Measurements from ENCODE around the gene SPDYE2B. TPM values are rescaled to one million over a fixed set of nuclear protein-coding genes. Genes with fewer than 3 reads are reported as not detected.
"Not testable (repeated sequence)": the region's sequence is repeated elsewhere in the genome, so short reads cannot be mapped to it uniquely, and the experiment has no call there.

SPDYE2B gene, protein sequence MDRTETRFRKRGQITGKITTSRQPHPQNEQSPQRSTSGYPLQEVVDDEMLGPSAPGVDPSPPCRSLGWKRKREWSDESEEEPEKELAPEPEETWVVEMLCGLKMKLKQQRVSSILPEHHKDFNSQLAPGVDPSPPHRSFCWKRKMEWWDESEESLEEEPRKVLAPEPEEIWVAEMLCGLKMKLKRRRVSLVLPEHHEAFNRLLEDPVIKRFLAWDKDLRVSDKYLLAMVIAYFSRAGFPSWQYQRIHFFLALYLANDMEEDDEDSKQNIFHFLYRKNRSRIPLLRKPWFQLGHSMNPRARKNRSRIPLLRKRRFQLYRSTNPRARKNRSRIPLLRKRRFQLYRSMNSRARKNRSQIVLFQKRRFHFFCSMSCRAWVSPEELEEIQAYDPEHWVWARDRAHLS
- polyA plus RNA-seq (ENCODE audit: insufficient read length in 4 of 4), result under 1 TPM; 0.32 to 0.79 (median 0.68) TPM

DNA sequence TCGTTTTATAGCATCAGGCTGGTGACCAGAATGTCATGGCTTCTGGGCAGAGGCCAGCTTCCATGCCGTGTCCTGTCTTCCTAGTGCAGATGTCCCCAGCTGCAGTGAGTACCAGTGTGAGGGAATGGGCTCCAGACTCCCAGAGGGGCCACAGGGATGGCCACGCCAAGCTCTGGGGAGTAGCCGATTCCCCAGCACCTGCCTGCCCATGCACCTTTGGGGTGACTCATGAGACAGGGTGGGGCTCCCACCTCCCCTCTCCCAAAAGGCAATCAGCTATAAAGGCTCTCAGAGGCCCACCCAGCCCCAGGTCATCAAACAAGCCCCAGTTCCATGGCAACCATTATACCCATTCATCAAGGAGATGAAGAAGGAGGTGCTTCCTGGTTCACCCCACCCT, at the start of gene SPDYE2B:
Gene SPDYE2B (plus strand): TSS at position 396 of the 400 bp plus-strand sequence. CDS start 2,030 bp downstream, outside the sequence.
- not testable (repeated sequence) for DNase-seq (ENCODE audit: low read depth in 4 of 4, low spot score in 3 of 4)

DNA sequence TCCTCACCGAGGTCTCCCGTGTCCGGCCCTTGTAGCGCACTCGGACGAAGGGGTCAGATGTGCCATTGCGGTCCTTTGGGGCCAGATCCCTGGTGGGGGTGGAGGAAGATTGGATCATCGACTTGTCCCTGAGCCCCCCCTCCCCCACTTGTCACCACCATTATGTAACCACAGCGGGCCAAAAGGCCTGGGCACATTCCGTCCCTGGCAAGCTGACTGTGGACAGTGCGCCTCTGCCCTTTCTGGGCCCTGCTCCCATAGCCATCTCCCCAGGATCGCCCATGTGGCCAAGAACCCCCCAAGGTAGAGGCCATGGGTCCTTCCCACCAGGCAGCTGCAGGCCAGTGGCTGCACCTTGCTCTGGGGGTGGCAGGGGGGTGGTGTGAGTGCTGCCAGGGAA, 47.8 kb upstream of the SPDYE2B start:
- DNase-seq (ENCODE audit: low read depth in 4 of 4, low spot score in 3 of 4), result not testable (repeated sequence)

DNA sequence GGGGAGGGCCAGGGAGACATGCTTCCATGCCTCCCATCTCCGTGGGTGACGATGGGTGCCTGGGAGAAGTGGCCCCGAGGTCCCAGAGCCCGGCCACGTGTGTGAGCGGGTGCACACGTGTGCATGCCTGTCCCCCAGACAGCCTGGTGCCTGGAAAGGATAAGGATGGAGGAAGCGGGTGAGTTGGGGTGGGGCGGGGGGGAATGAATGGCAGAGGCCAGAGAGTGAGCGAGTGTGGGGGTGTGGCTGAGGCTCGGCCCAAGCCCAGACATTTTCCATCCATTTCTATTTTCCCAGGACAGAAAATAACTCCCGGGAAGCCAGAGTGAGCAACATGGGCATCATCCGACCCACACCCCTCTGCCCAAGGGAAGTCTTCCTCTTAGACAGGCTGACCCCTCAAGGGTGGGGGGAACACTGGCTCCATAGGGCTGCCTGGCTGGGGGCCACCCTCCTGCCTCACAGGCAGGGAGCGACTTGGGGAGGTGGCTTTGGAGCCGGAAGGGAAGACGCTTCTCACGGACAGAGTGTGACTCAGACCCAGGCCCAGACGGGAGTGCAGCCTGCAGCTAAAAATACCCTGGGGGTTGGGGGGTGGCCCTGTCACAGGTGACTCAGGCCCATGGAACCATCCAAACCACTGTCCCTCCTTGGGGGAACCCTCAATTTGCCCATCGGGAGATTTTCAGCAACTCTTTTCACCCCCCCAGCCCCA, 45.5 kb upstream of the SPDYE2B start:
- not testable (repeated sequence) for DNase-seq (ENCODE audit: low read depth in 4 of 4, low spot score in 3 of 4)

DNA sequence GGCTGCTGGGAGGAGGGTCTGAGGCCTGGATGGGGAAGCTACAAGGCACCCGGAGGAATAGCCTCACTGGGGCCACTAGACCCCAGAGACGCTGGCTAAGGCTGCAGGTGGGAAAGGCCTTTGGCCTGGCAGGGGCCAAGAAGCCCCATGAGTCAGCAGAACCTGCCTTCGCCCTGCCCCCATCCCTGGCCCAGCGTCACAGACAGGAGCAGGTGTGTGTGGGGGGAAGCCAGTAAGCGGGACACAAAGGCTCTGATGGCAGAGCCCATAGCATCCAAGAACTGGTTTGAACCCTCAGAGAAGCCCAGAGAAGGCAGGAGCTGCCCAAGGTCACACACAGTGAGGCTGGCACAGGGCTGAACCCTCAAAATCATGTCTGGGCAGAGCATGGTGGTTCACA, 43.3 kb upstream of the SPDYE2B start:
- DNase-seq (ENCODE audit: low read depth in 4 of 4, low spot score in 3 of 4), result not testable (repeated sequence)

DNA sequence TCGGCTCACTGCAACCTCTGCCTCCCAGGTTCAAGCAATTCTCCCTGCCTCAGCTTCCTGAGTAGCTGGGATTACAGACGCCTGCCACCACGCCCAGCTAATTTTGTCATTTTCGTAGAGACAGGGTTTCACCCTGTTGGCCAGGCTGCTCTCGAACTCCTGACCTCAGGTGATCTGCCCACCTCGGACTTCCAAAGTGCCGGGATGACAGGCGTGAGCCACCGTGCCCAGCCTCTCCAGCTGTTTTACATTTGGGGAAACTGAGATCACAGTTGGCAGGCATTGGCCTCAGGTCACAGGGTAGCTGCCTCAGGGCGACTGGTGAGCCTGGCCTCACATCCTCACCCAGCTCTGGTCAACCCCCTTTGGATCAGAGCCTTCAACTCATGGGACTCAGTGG, 40.4 kb upstream of the SPDYE2B start:
- DNase-seq (ENCODE audit: low read depth in 4 of 4, low spot score in 3 of 4), result not testable (repeated sequence)

DNA sequence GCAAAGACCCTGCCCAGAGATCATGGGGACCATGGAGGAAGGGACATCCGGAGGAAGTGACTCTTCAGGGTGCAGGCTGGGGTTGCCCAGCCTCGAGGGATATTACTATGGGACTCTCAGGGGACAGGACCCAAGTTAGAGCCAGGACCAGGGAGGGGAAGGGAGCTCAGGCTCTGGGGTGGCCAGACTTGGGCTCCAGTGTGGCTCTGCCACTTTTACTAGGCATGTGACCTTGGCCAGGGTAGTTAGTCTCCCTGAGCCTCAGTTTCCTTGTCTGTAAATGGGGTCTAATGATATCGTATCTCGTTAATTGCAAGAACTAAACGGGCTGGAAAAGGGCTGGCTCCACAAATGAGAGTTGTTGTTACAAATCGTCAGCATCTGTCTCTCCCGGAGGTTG, 39.7 kb upstream of the SPDYE2B start:
- not testable (repeated sequence) for DNase-seq (ENCODE audit: low read depth in 4 of 4, low spot score in 3 of 4)

DNA sequence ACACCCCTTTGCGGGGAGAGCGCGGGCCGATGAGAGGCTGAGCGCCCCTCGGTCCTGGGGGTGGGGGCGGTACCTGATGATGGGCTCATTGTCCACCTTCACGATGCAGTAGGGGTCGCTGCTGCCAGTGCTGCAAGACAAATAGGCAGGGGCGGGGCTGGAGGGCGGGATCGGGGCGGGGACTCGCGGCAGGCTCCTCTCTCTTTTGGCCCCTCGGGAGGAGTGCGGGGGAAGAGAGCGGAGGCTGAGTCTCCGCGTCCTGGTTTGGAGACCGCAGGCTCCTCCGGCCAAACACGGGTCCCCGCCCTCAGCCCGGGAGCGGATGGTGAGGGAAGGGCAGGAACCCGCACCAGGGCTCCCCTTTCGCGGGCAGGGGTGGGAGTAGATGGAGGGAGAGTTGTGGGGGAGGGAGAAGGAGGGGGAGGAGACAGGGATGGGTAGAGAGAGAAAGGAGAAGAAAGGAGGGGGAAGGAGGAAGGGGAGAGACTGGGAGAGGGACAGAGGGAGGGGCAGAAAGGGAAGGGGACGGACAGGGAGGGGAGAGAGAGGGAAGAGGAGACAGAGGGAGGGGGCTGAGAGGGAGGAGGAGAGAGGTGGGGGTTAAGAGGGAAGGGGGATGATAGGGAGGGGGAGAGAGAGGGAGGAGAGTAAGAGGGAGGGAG, 39.0 kb upstream of the SPDYE2B start:
- not testable (repeated sequence) for DNase-seq (ENCODE audit: low read depth in 4 of 4, low spot score in 3 of 4)

DNA sequence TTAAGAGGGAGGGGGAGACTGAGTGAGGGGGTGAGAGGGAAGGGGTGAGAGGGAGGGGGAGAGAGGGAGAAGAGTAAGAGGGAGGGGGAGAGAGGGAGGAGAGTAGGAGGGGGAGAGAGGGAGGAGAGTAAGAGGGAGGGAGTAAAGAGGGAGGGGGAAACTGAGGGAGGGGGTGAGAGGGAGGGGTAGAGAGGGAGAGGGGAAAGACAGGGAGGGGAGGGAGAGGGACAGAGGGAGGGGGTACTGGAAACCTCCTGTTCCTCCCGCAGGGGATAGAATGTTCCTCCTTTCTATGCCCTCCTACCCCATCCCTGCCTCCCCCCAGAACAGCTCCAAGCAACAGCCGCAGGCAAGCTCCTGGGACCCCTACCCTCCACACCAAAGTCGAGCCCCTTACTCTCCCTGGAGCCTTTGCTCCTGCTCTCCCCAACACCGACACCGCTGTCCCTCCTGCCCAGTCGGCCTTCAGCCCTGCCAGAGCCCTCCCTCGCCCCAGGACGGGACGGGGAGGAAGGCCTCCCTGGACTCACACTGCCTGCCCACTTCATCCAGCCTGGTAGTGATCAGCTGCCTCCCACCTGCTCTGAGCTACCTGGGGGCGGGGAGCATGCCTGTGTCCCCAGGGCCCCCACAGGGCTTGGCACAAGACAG, 38.3 kb upstream of the SPDYE2B start:
- peak in 1 of 4 donors; percentile 18 for DNase-seq (ENCODE audit: low read depth in 4 of 4, low spot score in 3 of 4)

DNA sequence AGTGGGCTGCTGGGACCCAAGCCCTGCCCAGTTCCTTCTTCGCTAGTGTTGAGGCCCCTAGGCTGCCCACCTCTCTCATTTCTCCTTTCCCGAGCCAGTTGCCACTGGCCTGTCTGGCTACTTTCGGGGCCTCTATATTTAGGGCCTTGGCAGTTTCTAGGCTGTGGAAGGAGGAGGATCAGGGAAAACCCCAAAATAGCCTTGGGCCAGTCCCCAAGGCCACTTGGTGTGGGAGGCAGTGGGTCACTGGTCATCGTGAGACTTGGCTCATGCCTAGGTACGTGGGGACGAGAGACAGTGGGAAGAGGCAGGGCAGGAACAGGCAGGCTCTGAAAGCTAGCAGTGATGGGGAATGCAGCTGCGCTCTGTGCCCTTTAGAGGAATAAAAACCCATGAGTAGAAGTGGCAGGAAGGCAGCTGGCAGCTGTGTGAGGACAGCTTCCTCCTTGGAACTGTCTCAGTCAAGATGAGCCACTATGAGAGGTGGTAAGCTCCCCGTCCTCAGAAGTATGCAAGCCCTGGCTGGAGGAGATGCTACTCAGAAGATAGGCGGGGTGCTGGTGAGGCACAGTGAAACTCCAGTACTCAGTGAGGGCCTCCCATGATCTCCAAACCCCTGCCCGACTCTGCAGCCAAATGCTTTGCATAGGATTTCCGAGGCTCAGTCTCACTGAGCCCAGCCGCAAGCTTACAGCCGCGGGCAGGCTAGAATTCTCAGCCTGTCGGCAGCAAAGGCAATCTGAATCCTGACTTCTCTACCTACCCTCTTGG, 36.4 kb upstream of the SPDYE2B start:
- DNase-seq (ENCODE audit: low read depth in 4 of 4, low spot score in 3 of 4), result not testable (repeated sequence)

DNA sequence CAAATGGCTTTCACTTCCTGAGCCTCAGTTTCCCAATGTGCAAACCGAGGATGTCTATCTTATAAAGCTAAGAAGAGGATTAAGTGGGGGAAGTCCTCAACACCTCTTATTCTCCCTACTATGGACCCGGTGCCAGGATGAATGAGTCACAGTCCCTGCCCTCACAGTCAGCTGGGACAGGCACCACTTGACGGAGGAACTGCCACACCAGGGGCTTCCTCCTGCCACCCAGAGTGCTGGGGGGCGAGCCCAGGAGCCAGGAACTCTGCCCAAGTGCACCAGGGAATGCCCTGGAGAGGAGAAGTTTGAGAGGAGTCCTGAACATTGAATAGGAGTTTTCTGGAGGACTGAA, 35.8 kb upstream of the SPDYE2B start:
- not testable (repeated sequence) for DNase-seq (ENCODE audit: low read depth in 4 of 4, low spot score in 3 of 4)

DNA sequence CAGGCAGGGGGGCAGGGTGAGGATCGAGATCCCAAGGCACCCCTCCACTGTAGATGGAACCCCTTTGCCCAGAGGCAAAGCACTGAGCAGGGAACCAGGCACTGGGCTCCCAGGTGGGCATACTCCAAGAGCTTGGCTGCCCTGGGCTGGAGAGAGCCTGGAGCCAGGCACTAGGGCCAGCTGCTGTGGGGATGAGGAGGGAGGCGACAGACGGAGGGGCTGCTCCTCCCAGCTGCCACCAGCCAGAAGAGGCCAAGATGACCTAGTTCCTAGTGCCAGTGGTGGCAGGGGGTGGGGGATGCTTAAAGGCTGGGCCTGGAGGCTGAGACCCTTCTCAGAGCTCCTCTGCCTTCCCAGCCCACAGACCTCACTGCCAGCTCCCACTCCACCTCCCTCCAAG, 35.2 kb upstream of the SPDYE2B start:
- not testable (repeated sequence) for DNase-seq (ENCODE audit: low read depth in 4 of 4, low spot score in 3 of 4)

DNA sequence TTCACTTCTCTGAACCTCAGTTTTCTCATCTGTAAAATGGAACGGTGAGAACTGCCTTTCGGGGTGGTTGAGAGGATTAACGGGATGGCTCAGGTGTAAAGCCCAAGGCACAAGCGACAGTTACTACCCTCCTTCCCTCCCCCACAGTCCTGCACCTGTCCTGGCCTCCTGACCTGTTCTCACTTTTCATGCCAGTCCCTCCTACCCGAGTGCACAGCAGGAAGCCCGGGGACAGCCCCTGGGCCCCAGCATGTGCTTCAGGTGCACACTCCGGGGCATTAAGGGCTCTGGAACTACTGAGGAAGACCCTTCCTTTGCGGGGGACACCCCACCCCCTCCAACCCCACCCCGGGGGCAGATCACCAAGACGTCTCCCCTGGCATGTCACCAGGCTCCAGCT, 34.2 kb upstream of the SPDYE2B start:
- DNase-seq (ENCODE audit: low read depth in 4 of 4, low spot score in 3 of 4), result not testable (repeated sequence)

DNA sequence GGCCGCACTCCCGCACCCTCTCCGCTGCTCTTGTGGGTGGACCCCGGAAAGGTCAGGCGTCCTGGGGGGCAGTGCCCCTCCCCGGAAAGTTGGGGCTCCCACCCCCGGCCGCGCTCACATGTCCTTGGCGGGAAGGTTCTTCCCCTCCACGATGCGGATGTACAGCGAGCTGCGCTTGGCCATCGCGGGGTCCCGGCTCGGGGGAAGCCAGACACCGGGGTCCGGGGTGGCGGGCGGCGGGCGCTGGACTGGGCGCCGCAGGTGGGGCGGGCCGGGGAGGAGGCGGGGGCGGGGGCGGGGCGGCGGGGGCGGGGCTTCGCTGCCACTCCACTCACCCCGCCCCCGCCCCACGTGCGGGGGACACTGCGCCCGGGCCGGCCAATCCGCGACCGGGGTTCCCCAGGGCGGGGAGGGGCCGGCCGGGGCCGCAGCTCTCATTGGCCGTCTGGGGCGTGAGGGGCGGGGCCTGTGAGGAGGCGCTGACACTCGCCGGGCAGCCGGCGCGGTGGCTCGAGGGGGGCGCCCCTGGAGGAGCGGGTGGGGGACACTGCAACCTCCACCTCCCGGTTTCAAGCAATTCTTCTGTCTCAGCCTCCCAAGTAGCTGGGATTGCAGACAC, 33.5 kb upstream of the SPDYE2B start, which contains the start of gene RASA4:
Gene RASA4 (minus strand): TSS at position 250 of the 619 bp plus-strand sequence. CDS start 67 bp downstream, at position 183.
- DNase-seq (ENCODE audit: low read depth in 4 of 4, low spot score in 3 of 4), result not testable (repeated sequence)

DNA sequence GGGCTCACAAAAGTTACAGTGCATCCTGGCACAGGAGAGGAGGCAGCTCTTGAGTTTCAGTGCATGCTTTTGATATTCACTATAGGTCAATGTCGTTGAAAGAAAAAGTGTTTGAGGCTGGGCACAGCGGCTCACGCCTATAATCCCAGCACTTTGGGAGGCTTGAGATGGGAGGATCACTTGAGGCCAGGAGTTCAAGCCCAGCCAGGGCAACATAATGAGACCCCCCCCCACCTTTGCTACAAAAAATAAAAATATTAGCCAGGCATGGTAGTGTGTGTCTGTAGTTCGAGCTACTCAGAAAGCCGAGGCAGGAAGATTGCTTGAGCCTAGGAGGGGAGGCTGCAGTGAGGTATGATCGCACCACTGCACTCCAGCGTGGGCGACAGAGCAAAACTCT, 32.0 kb upstream of the SPDYE2B start:
- DNase-seq (ENCODE audit: low read depth in 4 of 4, low spot score in 3 of 4), result not testable (repeated sequence)

DNA sequence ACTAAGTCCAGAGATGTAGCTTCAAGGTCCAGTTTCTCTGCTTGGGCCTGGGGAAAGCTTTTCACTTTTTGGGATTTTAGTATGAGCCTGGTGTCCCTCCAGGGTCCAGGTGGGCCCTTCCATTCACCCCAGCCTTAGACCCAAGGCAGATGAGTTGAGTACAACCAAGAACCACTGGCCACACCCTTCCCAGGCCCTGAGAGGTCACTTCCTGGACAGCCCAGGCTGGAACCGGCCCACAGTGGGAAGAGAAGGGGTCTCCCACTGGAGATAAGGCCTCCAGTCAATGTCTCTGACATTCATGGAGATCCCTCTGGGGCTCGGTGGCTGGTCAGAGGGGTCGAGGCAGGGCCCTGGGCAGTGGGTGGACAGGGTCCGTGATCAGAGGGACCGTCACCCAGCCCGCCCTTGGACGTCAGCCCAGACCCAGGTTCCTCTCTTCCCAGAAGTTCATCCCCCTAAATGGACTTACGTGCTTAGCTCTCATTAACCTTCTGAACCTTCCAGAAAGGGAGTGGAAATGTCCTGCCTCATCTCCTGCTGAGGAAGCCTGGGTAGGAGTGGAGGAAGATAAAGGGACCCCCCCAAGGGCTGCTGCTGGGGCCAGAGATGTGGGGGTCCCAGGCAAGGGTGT, 22.7 kb upstream of the SPDYE2B start:
- DNase-seq (ENCODE audit: low read depth in 4 of 4, low spot score in 3 of 4), result not testable (repeated sequence)

DNA sequence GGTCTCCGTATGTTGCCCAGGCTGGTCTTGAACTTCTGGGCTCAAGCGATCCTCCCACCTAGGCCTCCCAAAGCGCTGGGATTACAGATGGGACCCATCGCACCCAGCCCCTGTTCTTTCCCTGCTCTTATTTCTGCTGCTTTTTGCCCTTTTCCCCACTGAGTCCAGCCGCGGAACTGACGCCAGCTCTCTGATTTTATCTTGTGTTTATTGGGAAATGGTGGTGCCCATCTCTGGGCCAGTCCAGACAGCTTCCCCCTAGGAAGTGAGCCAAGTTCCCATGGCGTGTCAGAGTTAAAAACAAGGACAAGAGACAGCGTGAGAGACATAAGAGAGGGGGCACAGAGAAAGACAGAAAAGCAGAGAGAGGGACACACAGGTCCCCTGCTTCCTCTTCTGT, 19.5 kb upstream of the SPDYE2B start:
- DNase-seq (ENCODE audit: low read depth in 4 of 4, low spot score in 3 of 4), result not testable (repeated sequence)

DNA sequence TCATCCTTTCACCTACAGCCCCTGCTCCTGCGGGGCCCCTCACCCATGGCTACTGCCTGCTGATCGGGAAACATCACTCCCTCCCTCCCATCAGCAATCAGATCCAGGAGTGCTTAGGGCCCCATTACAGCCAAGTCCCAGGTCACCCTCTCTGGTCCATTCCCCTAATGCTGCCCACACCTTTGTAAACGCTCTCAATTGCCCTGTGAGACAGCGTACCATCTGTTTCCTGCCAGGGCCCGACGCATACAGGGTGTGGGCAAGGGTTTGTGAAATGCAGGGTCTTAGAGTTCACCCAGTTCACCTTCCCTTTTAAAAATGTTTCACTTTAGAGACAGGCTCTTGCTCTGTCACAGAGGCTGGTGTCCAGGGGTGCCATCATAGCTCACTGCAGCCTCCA, 15.8 kb upstream of the SPDYE2B start:
- DNase-seq (ENCODE audit: low read depth in 4 of 4, low spot score in 3 of 4), result not testable (repeated sequence)

DNA sequence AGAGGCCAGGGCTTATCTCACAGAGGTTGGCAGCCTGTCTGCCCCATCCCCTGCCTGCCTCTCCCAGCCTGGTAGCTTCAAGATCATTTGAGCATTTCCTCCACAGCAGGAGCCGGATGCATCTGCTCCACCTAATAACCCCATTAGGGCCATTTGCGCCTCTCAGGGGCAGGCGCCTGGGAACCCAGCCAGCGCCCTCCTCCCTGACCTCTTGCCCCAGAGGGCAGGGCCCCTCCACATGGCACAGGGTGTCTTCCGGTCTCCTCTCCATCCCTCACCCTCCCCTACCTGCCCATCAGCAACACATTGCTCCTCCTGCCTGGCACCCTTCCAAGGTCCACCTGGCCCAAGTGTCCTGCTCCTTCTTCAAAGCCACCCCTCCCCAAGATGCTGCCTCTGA, 14.8 kb upstream of the SPDYE2B start:
- not testable (repeated sequence) for DNase-seq (ENCODE audit: low read depth in 4 of 4, low spot score in 3 of 4)

DNA sequence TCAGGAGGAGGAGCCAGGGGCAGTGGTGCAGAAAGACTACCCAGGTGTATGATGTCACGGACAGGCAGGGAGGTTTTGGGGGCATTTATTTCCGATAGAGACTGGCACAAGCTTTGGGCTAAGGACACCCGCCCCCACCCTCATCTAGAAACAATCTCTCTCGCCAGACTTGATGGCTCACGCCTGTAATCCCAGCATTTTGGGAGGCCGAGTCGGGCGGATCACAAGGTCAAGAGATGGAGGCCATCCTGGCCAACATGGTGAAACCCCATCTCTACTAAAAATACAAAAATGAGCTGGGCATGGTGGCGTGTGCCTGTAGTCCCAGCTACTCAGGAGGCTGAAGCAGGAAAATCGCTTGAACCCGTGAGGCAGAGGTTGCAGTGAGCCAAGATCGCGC, 13.2 kb upstream of the SPDYE2B start:
- not testable (repeated sequence) for DNase-seq (ENCODE audit: low read depth in 4 of 4, low spot score in 3 of 4)
